LNCaP clone FGC (cell line): ENCODE measurements around the gene FBXL2.
"Not testable (repeated sequence)": the region's sequence is repeated elsewhere in the genome, so short reads cannot be mapped to it uniquely, and the experiment has no call there.

Source experiments
- DNase-seq: peaks from one replicate; pipeline ENCODE4 v3.0.0-alpha.2; 2011; ENCODE audit warnings: low read depth
- H3K4me3 ChIP-seq: 2 replicates; pipeline ENCODE4 v1.5.1; 2011; ENCODE audit warnings: mild to moderate bottlenecking, low read depth, low read length, control low read depth
- TF ChIP-seq, protein P1 (sequence below): IDR thresholded peaks from 2 replicates; pipeline ENCODE4 v1.5.1; 2012; ENCODE audit warnings: mild to moderate bottlenecking; ENCODE audit not compliant: control insufficient read depth, insufficient read depth; ENCODE audit errors: extremely low read depth

The FBXL2 gene

DNA sequence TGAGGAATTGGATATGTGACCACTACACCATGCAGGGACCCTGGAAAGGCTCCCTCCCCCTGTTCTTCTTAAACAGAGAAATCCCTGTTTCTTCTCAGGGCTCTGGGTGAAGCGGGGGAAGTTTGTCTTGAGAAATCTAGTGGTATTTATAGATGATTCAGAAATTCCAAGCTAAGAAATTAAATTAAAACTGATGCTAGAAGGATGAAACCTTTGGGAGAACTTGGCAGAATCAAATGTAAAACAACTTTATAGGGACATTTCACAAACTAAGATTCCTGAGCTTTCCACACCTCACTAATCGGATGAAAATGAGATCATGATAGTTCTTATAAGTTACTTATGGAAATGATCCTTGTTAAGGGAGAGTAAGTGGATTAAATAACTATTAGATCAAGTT, 54.2 kb downstream of the FBXL2 start:
- no peak for DNase-seq
- H3K4me3 ChIP-seq, result no peak overlapping the region
- TF ChIP-seq, protein P1, sequence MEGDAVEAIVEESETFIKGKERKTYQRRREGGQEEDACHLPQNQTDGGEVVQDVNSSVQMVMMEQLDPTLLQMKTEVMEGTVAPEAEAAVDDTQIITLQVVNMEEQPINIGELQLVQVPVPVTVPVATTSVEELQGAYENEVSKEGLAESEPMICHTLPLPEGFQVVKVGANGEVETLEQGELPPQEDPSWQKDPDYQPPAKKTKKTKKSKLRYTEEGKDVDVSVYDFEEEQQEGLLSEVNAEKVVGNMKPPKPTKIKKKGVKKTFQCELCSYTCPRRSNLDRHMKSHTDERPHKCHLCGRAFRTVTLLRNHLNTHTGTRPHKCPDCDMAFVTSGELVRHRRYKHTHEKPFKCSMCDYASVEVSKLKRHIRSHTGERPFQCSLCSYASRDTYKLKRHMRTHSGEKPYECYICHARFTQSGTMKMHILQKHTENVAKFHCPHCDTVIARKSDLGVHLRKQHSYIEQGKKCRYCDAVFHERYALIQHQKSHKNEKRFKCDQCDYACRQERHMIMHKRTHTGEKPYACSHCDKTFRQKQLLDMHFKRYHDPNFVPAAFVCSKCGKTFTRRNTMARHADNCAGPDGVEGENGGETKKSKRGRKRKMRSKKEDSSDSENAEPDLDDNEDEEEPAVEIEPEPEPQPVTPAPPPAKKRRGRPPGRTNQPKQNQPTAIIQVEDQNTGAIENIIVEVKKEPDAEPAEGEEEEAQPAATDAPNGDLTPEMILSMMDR, result no peak

DNA sequence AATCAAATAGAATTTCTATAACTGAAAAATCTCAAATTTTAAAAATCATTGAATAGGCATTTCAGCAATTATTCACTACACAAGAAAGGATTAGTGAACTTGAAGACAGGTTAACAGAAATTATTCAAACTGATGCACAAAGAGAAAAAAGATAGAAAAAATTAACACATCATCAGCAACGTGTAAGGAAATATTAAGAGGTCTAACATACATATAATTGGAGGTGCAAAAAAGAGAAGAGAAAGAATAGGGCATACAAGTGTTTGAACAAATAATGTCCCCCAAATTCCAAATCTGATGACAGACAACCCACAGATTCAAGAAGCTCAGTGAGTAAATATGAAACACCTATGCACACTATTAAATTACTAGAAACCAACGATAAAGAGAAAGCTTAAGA, 57.1 kb downstream of the FBXL2 start:
- TF ChIP-seq, protein P1, result no peak
- no peak for DNase-seq
- H3K4me3 ChIP-seq, result no peak overlapping the region

DNA sequence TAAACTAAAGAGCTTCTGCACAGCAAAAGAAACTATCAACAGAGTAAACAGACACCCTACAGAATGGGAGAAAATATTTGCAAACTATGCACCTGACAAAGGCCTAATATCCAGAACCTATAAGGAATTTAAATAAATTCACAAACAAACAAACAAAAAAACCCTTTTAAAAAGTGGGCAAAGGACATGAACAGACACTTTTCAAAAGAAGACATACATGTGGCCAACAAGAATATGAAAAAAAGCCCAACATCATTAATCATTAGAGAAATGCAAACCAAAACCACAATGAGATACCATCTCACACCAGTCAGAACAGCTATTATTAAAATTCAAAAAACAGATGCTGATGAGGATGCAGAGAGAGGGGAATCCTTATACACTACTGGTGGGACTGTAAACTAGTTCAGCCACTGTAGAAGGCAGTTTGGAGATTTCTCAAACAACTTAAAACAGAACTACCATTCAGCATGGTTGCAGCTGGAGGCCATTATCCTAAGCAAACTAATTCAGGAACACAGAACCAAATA, 61.8 kb downstream of the FBXL2 start:
- H3K4me3 ChIP-seq, DNase-seq: not testable (repeated sequence)

DNA sequence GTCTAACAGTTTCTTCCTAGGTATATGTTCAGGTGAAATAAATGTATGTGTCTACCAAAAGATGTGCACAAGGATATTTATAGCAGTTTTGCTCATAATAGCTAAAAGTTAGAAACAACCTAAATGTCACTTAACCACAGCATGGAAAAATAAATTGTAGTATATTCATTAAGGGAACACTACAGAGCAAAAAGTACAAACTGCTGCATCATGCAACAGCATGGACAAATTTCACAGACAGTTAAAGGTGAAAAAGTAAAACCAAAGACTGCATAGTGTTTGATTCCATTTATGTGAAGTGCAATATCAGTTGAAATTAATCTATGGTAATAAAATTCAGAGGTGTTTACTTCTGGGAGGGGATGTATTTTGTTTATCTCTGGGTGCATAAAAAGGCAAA, 62.5 kb downstream of the FBXL2 start:
- no peak for DNase-seq
- no peak overlapping the region for H3K4me3 ChIP-seq
- TF ChIP-seq, protein P1, result no peak

DNA sequence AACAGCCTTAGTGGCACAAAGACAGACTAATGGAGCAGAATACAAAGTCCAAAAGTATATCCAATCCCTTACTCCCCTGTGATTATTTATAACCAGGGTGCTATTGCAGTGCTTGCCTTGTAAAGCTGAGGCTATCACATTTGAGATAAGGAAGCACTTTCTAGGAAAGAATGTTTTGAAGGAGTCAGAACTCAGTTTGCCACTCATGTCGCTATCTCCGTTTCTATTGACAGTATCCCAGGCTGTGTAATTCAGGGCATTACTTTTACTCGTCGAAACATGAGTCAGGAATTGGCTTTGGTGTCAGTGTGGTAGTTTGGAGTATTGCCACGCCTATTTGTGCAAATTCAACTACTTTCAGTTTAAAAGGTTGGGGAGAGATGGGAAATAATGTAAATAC, 78.4 kb downstream of the FBXL2 start:
- no peak for DNase-seq
- no peak overlapping the region for H3K4me3 ChIP-seq
- TF ChIP-seq, protein P1, result no peak

DNA sequence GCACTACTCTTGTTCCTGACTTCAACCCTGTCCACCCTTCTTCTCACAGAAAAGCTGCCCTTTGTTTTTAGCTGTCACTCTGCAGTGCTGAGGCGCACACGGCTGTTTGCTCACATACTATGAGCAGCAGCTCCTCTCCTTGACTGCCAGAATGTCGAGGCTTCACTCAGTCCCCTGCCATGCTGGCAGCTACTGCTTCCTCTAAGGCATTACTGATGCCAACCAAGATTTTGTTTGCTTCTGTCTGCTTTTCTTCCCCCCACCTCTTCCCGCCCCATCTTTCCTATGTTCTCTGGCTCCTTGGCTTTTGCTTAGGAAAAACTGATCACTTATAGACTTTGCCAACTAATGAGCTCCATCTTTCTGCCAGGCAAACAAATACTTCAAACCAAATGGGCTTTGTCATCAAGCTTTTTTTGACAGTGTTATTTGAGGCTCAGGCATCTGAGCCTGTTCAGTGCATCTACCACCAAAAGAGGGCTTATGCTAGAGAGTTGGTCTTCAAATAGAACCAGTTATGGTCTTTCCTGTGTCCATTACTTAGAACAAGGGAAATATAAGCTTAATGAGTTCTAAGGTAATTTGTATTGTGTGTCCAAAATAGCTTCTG, 81.0 kb downstream of the FBXL2 start:
- H3K4me3 ChIP-seq, result no peak overlapping the region
- TF ChIP-seq, protein P1, result no peak
- no peak for DNase-seq

DNA sequence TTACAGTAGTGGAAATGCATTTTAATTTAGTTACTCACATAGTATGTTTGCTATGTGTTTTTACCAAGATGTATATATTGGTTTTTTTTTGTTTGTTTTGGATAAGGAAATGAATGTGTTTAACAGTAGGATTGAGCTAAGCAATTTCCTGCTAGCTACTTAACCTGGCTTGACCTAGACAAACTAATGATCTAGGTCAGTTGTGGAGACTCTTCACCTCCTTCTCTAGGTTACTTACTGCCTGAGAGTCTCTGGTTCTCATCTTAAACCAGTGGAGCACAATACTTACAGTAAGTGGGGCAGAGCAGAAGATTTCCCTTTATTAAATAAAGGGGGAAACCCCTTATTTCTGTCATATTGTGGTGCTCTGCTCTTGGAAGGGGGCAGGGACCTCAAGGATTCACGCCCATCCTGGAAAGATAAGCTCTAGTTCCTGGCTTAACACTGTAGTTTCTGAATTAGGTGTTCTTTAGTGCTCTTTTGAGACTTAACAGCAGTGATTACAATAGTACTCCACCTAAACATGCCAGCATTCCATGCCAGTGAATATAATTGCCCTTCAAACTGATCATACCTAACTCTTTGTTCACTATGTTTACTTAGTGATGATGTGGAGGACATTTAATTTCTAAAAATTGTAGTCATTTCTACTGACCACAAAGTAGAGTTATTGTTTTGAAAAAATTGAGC, 83.0 kb downstream of the FBXL2 start:
- peak; percentile 53 for DNase-seq
- TF ChIP-seq, protein P1, result no peak
- H3K4me3 ChIP-seq, result no peak overlapping the region
